GM23338 (cell line): ENCODE data around the gene PHYHIPL. TPM values are rescaled to one million over a fixed set of nuclear protein-coding genes. Genes with fewer than 3 reads are reported as not detected.

Experiments used
- ATAC-seq: fragments of 200-7000 bp; cut with Tn5 transposase; 3 replicates; pipeline ENCODE4 v1.9.1; 2020
- DNase-seq: peaks from one replicate; pipeline ENCODE4 v3.0.0-alpha.2; 2015; ENCODE audit warnings: low spot score
- H2AFZ ChIP-seq: fragments of 200-600 bp; sonication (generic); 2 replicates; pipeline ENCODE4 v1.8.0; 2016; ENCODE audit warnings: antibody characterized with exemption, mild to moderate bottlenecking, moderate library complexity
- H3F3A ChIP-seq: fragments of 200-600 bp; sonication (generic); replicated peaks from 2 replicates; pipeline ENCODE4 v1.8.0; 2017; ENCODE audit warnings: antibody characterized with exemption, mixed run types, low read depth
- H3K27ac ChIP-seq: fragments of 200-600 bp; sonication (generic); 2 replicates; pipeline ENCODE4 v1.6.1; 2016; ENCODE audit warnings: low read depth
- H3K27me3 ChIP-seq: fragments of 200-600 bp; sonication (generic); 2 replicates; pipeline ENCODE4 v1.8.0; 2016; ENCODE audit warnings: mild to moderate bottlenecking, mixed run types, moderate library complexity; ENCODE audit not compliant: insufficient read depth
- H3K36me3 ChIP-seq: fragments of 200-600 bp; sonication (generic); 2 replicates; pipeline ENCODE4 v1.8.0; 2016; ENCODE audit warnings: mild to moderate bottlenecking; ENCODE audit not compliant: insufficient read depth
- H3K4me1 ChIP-seq: fragments of 200-600 bp; sonication (generic); 2 replicates; pipeline ENCODE4 v1.8.0; 2016; ENCODE audit warnings: mild to moderate bottlenecking, moderate library complexity; ENCODE audit not compliant: insufficient read depth
- H3K4me2 ChIP-seq: fragments of 200-600 bp; sonication (generic); 2 replicates; pipeline ENCODE4 v1.7.1; 2017; ENCODE audit warnings: mixed run types
- H3K4me3 ChIP-seq: fragments of 200-600 bp; sonication (generic); 2 replicates; pipeline ENCODE4 v1.6.1; 2016; ENCODE audit warnings: mixed run types
- H3K79me2 ChIP-seq: fragments of 200-600 bp; sonication (generic); replicated peaks from 2 replicates; pipeline ENCODE4 v1.8.0; 2017; ENCODE audit warnings: mild to moderate bottlenecking; ENCODE audit not compliant: insufficient read depth
- H3K9me2 ChIP-seq: fragments of 200-600 bp; sonication (generic); 2 replicates; pipeline ENCODE4 v1.8.0; 2017; ENCODE audit not compliant: insufficient read depth
- H4K20me1 ChIP-seq: fragments of 200-600 bp; sonication (generic); replicated peaks from 2 replicates; pipeline ENCODE4 v1.8.0; 2017; ENCODE audit warnings: mild to moderate bottlenecking; ENCODE audit not compliant: insufficient read depth
- H3K27ac Mint-ChIP-seq: 2 replicates; pipeline ENCODE4 v1.8.0; 2020; ENCODE audit warnings: inconsistent platforms, mild to moderate bottlenecking, moderate library complexity, mixed read lengths
- H3K27me3 Mint-ChIP-seq: 3 replicates; pipeline ENCODE4 v1.8.0; 2022; ENCODE audit warnings: low read depth, mild to moderate bottlenecking, moderate library complexity, mixed read lengths, inconsistent platforms; ENCODE audit not compliant: insufficient read depth, poor library complexity
- H3K36me3 Mint-ChIP-seq: 3 replicates; pipeline ENCODE4 v1.8.0; 2021; ENCODE audit warnings: low read depth, mild to moderate bottlenecking, inconsistent platforms, moderate library complexity, mixed read lengths
- H3K4me1 Mint-ChIP-seq: 3 replicates; pipeline ENCODE4 v1.8.0; 2020; ENCODE audit warnings: mild to moderate bottlenecking, inconsistent platforms, mixed read lengths
- H3K4me3 Mint-ChIP-seq: 3 replicates; pipeline ENCODE4 v1.8.0; 2021; ENCODE audit warnings: moderate library complexity, mild to moderate bottlenecking, inconsistent platforms, mixed read lengths
- H3K9me3 Mint-ChIP-seq: 3 replicates; pipeline ENCODE4 v1.8.0; 2020; ENCODE audit warnings: moderate library complexity, mild to moderate bottlenecking, inconsistent platforms, mixed read lengths
- EZH2 ChIP-seq: fragments of 200-600 bp; sonication (generic); IDR thresholded peaks from one replicate; pipeline ENCODE4 v1.8.0; 2017; ENCODE audit warnings: antibody characterized with exemption, mild to moderate bottlenecking, low read depth; ENCODE audit not compliant: unreplicated experiment
- EZH2phosphoT487 ChIP-seq: fragments of 200-600 bp; sonication (generic); IDR thresholded peaks from one replicate; pipeline ENCODE4 v1.8.1; 2018; ENCODE audit warnings: antibody characterized with exemption; ENCODE audit not compliant: unreplicated experiment
- JUNB ChIP-seq: IDR thresholded peaks from one replicate; pipeline ENCODE4 v1.6.1; 2016; ENCODE audit warnings: antibody characterized with exemption; ENCODE audit not compliant: unreplicated experiment
- REST ChIP-seq: IDR thresholded peaks from one replicate; pipeline ENCODE4 v1.6.1; 2018; ENCODE audit warnings: antibody characterized with exemption; ENCODE audit not compliant: unreplicated experiment
- STAT1 ChIP-seq: IDR thresholded peaks from one replicate; pipeline ENCODE4 v1.6.1; 2016; ENCODE audit warnings: antibody characterized with exemption; ENCODE audit not compliant: unreplicated experiment
- ZNF114 ChIP-seq: fragments of 250-450 bp; sonication (Bioruptor Pico); IDR thresholded peaks from 2 replicates; pipeline ENCODE4 v1.5.0; 2020; ENCODE audit warnings: mild to moderate bottlenecking, moderate library complexity
- ZNF331 ChIP-seq: fragments of 250-450 bp; sonication (Bioruptor Pico); IDR thresholded peaks from 2 replicates; pipeline ENCODE4 v1.5.0; 2020; ENCODE audit warnings: low read depth, mild to moderate bottlenecking, moderate library complexity
- polyA plus RNA-seq: library from polyadenylated mRNA; unstranded; fragments of >200 nt; fragmentation: Nextera tagmentation; extraction: Ambion mirVana; gene quantifications from 2 replicates; pipeline ENCODE4 v1.2.1, GENCODE V29; 2016
- total RNA-seq: library from RNA; depleted of rRNA; stranded (reverse); fragments of >200 nt; shearing (Covaris generic); gene quantifications from 2 replicates; pipeline ENCODE4 v1.2.3, GENCODE V29; 2014
- TF ChIP-seq, protein P1 (sequence below), 2 experiments: fragments of 200-600 bp in 1 of 2; sonication (generic) in 1 of 2; conservative IDR thresholded peaks; 2 replicates each; pipeline versions ENCODE4 v1.5.1 to v1.6.1; 2016 to 2017; ENCODE audit warnings: antibody characterized with exemption in 2 of 2, low read depth in 2 of 2, mild to moderate bottlenecking in 2 of 2, moderate library complexity in 1 of 2
- TF ChIP-seq, protein P2 (sequence below): fragments of 250-450 bp; sonication (Bioruptor Pico); IDR thresholded peaks from 2 replicates; pipeline ENCODE4 v1.5.0; 2020; ENCODE audit warnings: mild to moderate bottlenecking, moderate library complexity

PHYHIPL gene
- total and polyA plus RNA-seq, 2 experiments from 2014 or later: 0.24 to 0.27 TPM

- Histone ChIP-seq H2AFZ (peak overlapping the region; percentile 0; the same call in 1 of the 2 replicates), H3F3A (no peaks in the 10 kb centered on the region), H3K4me1 (peaks cover 16% of the 10 kb centered on the region; the same call in 1 of the 2 replicates), H3K27me3 (no peaks in the 10 kb centered on the region), H3K4me3 (no peak overlapping the region), H4K20me1 (no peaks in the 10 kb centered on the region), H3K27ac (no peak overlapping the region), H3K4me2 (peak overlapping the region; percentile 66), H3K9me2 (peaks cover 3% of the 10 kb centered on the region; the same call in 1 of the 2 replicates), H3K36me3 (no peaks in the 10 kb centered on the region), H3K79me2 (no peaks in the 10 kb centered on the region)
- DNase-seq (peak; percentile 21), ATAC-seq (peak; percentile 50)
- Mint-ChIP-seq H3K27ac (peak overlapping the region; percentile 16; the same call in 1 of the 2 replicates), H3K36me3 (no peaks in the 10 kb centered on the region), H3K9me3 (no peaks in the 10 kb centered on the region; the same call in 2 of the 3 replicates), H3K27me3 (peaks cover 2% of the 10 kb centered on the region), H3K4me1 (peaks cover 23% of the 10 kb centered on the region), H3K4me3 (no peak overlapping the region)
- TF ChIP-seq ZNF114 (CRISPR knock-in tag): no peak
- no peak for TF ChIP-seq ZNF331 (CRISPR knock-in tag)
- no peak for TF ChIP-seq EZH2
- TF ChIP-seq, protein P1, sequence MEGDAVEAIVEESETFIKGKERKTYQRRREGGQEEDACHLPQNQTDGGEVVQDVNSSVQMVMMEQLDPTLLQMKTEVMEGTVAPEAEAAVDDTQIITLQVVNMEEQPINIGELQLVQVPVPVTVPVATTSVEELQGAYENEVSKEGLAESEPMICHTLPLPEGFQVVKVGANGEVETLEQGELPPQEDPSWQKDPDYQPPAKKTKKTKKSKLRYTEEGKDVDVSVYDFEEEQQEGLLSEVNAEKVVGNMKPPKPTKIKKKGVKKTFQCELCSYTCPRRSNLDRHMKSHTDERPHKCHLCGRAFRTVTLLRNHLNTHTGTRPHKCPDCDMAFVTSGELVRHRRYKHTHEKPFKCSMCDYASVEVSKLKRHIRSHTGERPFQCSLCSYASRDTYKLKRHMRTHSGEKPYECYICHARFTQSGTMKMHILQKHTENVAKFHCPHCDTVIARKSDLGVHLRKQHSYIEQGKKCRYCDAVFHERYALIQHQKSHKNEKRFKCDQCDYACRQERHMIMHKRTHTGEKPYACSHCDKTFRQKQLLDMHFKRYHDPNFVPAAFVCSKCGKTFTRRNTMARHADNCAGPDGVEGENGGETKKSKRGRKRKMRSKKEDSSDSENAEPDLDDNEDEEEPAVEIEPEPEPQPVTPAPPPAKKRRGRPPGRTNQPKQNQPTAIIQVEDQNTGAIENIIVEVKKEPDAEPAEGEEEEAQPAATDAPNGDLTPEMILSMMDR (conservative IDR thresholded peaks at IDR 0.05; ENCODE audit: low read depth in 2 of 2): no peak
- TF ChIP-seq EZH2phosphoT487: no peak
- TF ChIP-seq, protein P2, sequence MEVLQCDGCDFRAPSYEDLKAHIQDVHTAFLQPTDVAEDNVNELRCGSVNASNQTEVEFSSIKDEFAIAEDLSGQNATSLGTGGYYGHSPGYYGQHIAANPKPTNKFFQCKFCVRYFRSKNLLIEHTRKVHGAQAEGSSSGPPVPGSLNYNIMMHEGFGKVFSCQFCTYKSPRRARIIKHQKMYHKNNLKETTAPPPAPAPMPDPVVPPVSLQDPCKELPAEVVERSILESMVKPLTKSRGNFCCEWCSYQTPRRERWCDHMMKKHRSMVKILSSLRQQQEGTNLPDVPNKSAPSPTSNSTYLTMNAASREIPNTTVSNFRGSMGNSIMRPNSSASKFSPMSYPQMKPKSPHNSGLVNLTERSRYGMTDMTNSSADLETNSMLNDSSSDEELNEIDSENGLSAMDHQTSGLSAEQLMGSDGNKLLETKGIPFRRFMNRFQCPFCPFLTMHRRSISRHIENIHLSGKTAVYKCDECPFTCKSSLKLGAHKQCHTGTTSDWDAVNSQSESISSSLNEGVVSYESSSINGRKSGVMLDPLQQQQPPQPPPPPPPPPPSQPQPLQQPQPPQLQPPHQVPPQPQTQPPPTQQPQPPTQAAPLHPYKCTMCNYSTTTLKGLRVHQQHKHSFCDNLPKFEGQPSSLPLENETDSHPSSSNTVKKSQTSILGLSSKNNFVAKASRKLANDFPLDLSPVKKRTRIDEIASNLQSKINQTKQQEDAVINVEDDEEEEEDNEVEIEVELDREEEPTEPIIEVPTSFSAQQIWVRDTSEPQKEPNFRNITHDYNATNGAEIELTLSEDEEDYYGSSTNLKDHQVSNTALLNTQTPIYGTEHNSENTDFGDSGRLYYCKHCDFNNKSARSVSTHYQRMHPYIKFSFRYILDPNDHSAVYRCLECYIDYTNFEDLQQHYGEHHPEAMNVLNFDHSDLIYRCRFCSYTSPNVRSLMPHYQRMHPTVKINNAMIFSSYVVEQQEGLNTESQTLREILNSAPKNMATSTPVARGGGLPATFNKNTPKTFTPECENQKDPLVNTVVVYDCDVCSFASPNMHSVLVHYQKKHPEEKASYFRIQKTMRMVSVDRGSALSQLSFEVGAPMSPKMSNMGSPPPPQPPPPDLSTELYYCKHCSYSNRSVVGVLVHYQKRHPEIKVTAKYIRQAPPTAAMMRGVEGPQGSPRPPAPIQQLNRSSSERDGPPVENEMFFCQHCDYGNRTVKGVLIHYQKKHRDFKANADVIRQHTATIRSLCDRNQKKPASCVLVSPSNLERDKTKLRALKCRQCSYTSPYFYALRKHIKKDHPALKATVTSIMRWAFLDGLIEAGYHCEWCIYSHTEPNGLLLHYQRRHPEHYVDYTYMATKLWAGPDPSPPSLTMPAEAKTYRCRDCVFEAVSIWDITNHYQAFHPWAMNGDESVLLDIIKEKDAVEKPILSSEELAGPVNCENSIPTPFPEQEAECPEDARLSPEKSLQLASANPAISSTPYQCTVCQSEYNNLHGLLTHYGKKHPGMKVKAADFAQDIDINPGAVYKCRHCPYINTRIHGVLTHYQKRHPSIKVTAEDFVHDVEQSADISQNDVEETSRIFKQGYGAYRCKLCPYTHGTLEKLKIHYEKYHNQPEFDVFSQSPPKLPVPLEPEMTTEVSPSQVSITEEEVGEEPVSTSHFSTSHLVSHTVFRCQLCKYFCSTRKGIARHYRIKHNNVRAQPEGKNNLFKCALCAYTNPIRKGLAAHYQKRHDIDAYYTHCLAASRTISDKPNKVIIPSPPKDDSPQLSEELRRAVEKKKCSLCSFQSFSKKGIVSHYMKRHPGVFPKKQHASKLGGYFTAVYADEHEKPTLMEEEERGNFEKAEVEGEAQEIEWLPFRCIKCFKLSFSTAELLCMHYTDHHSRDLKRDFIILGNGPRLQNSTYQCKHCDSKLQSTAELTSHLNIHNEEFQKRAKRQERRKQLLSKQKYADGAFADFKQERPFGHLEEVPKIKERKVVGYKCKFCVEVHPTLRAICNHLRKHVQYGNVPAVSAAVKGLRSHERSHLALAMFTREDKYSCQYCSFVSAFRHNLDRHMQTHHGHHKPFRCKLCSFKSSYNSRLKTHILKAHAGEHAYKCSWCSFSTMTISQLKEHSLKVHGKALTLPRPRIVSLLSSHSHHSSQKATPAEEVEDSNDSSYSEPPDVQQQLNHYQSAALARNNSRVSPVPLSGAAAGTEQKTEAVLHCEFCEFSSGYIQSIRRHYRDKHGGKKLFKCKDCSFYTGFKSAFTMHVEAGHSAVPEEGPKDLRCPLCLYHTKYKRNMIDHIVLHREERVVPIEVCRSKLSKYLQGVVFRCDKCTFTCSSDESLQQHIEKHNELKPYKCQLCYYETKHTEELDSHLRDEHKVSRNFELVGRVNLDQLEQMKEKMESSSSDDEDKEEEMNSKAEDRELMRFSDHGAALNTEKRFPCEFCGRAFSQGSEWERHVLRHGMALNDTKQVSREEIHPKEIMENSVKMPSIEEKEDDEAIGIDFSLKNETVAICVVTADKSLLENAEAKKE: peak; percentile 42; the same call in 1 of the 2 replicates
- TF ChIP-seq STAT1: no peak
- no peak for TF ChIP-seq REST
- TF ChIP-seq JUNB: no peak
These were observed 113.4 kb downstream of the PHYHIPL start for GRCh38 chr10:59289853-59290252.
